Measurements from ENCODE around the gene S100A7.
"Not testable (repeated sequence)": the region's sequence is repeated elsewhere in the genome, so short reads cannot be mapped to it uniquely, and the experiment has no call there.

Gene S100A7

GRCh38 chr1:153478047-153478691 is 17.7 kb upstream of the S100A7 start:
- in situ Hi-C loops (cut with MboI; ENCODE audit: low sequenced_read_pairs), result no loop called here

GRCh38 chr1:153476491-153477093 is 16.1 kb upstream of the S100A7 start:
- in situ Hi-C loops (cut with MboI; ENCODE audit: low sequenced_read_pairs), result no loop called here

- in situ Hi-C loops (cut with MboI; ENCODE audit: low sequenced_read_pairs), result no loop called here
These were observed 14.8 kb upstream of the S100A7 start for GRCh38 chr1:153475282-153475681.

- in situ Hi-C loops (cut with MboI; ENCODE audit: low sequenced_read_pairs), result no loop called here
These were observed 13.9 kb upstream of the S100A7 start for GRCh38 chr1:153474347-153474746.

- in situ Hi-C loops (cut with MboI; ENCODE audit: low sequenced_read_pairs), result no loop called here
These were observed 10.3 kb upstream of the S100A7 start for GRCh38 chr1:153470707-153471106.

- in situ Hi-C loops (cut with MboI; ENCODE audit: low sequenced_read_pairs), result no loop called here
These were observed 6.5 kb upstream of the S100A7 start for GRCh38 chr1:153466908-153467307.

- in situ Hi-C loops (cut with MboI; ENCODE audit: low sequenced_read_pairs), result no loop called here
These were observed 5.6 kb upstream of the S100A7 start for GRCh38 chr1:153465811-153466636.

GRCh38 chr1:153462741-153463140 is 2.3 kb upstream of the S100A7 start:
- in situ Hi-C loops (cut with MboI; ENCODE audit: low sequenced_read_pairs), result not testable (repeated sequence)

GRCh38 chr1:153459655-153460054 is 796 bp downstream of the S100A7 start:
- in situ Hi-C loops (cut with MboI; ENCODE audit: low sequenced_read_pairs), result no loop called here

GRCh38 chr1:153456396-153456795 is 4.1 kb downstream of the S100A7 start:
- in situ Hi-C loops (cut with MboI; ENCODE audit: low sequenced_read_pairs), result no loop called here

GRCh38 chr1:153448851-153449250 is 11.6 kb downstream of the S100A7 start:
- in situ Hi-C loops (cut with MboI; ENCODE audit: low sequenced_read_pairs), result not testable (repeated sequence)

- in situ Hi-C loops (cut with MboI; ENCODE audit: low sequenced_read_pairs), result no loop called here
These were observed 12.8 kb downstream of the S100A7 start for GRCh38 chr1:153447498-153448170.

- in situ Hi-C loops (cut with MboI; ENCODE audit: low sequenced_read_pairs), result no loop called here
These were observed 16.4 kb downstream of the S100A7 start for GRCh38 chr1:153444078-153444477.

- in situ Hi-C loops (cut with MboI; ENCODE audit: low sequenced_read_pairs), result no loop called here
These were observed 17.0 kb downstream of the S100A7 start for GRCh38 chr1:153443486-153443885.

GRCh38 chr1:153441238-153441755 is 19.2 kb downstream of the S100A7 start:
- in situ Hi-C loops (cut with MboI; ENCODE audit: low sequenced_read_pairs), result no loop called here

- in situ Hi-C loops (cut with MboI; ENCODE audit: low sequenced_read_pairs), result no loop called here
These were observed 21.2 kb downstream of the S100A7 start for GRCh38 chr1:153439273-153439672.

- in situ Hi-C loops (cut with MboI; ENCODE audit: low sequenced_read_pairs), result no loop called here
These were observed 21.9 kb downstream of the S100A7 start for GRCh38 chr1:153438599-153438998.

- in situ Hi-C loops (cut with MboI; ENCODE audit: low sequenced_read_pairs), result no loop called here
These were observed 23.2 kb downstream of the S100A7 start for GRCh38 chr1:153437236-153437635.

- in situ Hi-C loops (cut with MboI; ENCODE audit: low sequenced_read_pairs), result no loop called here
These were observed 25.6 kb downstream of the S100A7 start for GRCh38 chr1:153434746-153435455.

GRCh38 chr1:153432874-153433681 is 27.4 kb downstream of the S100A7 start:
- in situ Hi-C loops (cut with MboI; ENCODE audit: low sequenced_read_pairs), result no loop called here
